Measurements from ENCODE around the gene TGM5. TPM values are rescaled to one million over a fixed set of nuclear protein-coding genes. Genes with fewer than 3 reads are reported as not detected.
"Not testable (repeated sequence)": the region's sequence is repeated elsewhere in the genome, so short reads cannot be mapped to it uniquely, and the experiment has no call there.

The TGM5 gene
- total RNA-seq, 1 donor from 2014 or later, result 0.22 TPM

DNA sequence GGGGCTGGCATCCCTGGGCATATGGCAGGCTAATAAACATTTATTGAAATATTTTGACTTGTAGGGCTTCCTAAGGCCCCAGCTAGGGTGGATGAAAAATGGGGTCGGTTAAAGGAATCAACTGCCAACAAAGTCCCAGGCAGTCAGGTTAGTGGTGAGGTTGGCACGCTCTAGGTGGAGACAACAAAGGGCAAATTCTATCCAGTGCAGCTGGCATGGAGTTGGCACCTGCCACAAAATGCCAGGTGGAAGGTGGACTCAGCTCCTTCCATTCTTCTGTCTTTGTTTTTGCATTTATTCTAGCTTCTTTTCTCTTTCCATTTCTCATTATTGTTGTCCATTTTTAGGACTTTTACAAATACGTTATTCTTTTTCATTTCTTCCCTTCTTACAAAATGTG is 32.7 kb upstream of the TGM5 start:
- Mint-ChIP-seq H3K36me3 (no peaks in the 10 kb centered on the region), H3K4me1 (ENCODE audit: unreplicated experiment) (no peaks in the 10 kb centered on the region), H3K9me3 (no peaks in the 10 kb centered on the region), H3K27me3 (peaks cover 46% of the 10 kb centered on the region), H3K27ac (no peak overlapping the region), H3K4me3 (no peak overlapping the region)
- TF ChIP-seq, protein P1, sequence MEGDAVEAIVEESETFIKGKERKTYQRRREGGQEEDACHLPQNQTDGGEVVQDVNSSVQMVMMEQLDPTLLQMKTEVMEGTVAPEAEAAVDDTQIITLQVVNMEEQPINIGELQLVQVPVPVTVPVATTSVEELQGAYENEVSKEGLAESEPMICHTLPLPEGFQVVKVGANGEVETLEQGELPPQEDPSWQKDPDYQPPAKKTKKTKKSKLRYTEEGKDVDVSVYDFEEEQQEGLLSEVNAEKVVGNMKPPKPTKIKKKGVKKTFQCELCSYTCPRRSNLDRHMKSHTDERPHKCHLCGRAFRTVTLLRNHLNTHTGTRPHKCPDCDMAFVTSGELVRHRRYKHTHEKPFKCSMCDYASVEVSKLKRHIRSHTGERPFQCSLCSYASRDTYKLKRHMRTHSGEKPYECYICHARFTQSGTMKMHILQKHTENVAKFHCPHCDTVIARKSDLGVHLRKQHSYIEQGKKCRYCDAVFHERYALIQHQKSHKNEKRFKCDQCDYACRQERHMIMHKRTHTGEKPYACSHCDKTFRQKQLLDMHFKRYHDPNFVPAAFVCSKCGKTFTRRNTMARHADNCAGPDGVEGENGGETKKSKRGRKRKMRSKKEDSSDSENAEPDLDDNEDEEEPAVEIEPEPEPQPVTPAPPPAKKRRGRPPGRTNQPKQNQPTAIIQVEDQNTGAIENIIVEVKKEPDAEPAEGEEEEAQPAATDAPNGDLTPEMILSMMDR (conservative IDR thresholded peaks at IDR 0.05), result no peak
- no peak for DNase-seq (ENCODE audit: extremely low spot score, unreplicated experiment)

DNA sequence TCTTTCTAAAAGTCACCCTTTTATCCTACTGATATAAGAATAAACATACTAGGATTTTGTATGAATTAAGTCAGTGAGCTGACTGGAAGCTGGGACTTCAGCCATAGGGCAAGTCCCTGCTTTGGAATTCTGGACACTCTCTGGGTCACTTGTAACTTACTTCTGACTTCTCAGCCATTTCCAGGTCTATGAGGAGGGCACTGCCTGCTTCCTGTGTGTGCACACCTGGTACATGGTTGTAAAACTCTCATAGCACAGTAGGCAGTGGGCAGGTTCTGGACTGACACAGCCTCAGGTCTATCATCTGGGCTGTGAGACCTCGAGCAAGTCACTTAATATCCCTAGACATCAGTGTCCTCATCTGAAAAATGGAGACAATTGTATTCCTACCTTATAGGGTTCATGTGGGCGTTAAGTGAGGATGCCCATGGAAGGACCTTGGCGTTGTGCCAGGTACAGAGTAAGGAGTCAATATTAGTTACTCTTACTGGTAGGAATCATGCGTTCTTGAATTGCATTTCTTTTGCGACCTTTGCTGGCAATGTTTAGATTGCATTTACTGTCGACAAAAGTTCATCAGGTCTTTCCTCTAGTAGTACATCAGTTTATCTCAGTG is 27.5 kb upstream of the TGM5 start:
- Mint-ChIP-seq H3K27ac (no peak overlapping the region), H3K9me3 (no peaks in the 10 kb centered on the region), H3K4me1 (ENCODE audit: unreplicated experiment) (no peaks in the 10 kb centered on the region), H3K36me3 (no peaks in the 10 kb centered on the region), H3K4me3 (no peak overlapping the region), H3K27me3 (peaks cover 64% of the 10 kb centered on the region)
- TF ChIP-seq, protein P1 (conservative IDR thresholded peaks at IDR 0.05), result no peak
- no peak for DNase-seq (ENCODE audit: extremely low spot score, unreplicated experiment)

DNA sequence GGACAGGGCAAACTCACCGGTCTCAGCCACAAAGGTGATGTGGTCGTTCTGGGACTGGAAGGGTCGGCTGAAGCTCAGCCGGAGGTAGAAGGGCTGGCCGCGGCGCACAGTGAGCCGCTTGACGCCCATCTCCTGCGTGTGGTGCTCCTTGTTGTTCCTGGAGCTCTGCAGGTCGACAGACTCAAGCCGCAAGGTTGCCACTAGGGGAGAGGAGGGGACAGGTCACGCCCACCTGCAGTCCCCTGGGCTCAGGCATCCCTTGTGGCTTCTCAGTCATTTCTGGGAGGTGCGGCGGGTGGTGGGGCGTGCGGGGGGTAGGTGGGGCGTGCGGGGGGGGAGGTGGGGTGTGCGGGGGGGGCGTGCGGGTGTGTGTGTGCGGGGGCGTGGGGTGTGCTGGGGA is 26.7 kb upstream of the TGM5 start:
- Mint-ChIP-seq H3K4me3 (no peak overlapping the region), H3K27ac (no peak overlapping the region)

DNA sequence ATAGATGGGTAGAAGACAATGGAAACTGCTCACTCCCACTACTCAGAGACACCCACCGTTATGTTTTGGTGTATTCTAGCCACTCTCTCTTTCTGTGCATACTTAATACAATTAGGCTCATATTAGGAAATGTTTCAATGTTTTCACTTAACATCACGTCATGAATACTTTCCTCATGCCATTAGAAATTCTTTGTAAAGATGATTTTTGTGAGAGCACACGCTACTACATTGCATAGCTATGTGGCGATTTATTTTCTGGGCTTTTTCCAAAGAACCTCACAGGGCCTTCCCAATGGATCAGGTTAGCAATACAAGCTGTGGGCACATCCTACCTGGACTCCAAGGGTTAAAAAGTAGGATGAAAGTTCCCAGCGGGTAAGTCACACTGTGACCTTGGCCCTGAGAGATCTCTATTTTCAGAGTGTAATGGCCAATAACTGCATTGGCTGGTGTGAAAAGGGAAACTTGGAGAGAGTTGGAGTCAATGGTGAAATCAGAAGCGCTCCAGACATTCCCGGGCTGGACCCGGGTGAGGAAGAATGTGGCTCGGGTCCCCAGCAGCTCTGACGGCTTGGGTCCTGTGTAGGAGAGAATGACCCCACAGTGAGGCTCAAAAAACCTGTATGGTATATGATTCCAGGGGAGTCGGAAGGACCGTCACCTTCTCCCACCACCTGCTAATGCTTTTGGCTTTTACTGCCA is 25.8 kb upstream of the TGM5 start:
- Mint-ChIP-seq H3K9me3 (no peaks in the 10 kb centered on the region), H3K36me3 (no peaks in the 10 kb centered on the region), H3K4me1 (ENCODE audit: unreplicated experiment) (no peaks in the 10 kb centered on the region), H3K4me3 (no peak overlapping the region), H3K27me3 (peaks cover 66% of the 10 kb centered on the region), H3K27ac (no peak overlapping the region)
- TF ChIP-seq, protein P1 (conservative IDR thresholded peaks at IDR 0.05), result no peak
- no peak for DNase-seq (ENCODE audit: extremely low spot score, unreplicated experiment)

More for the DNA sequence above, 26.7 kb upstream of the TGM5 start:
- DNase-seq (ENCODE audit: extremely low spot score, unreplicated experiment), result no peak
- Mint-ChIP-seq H3K4me1 (ENCODE audit: unreplicated experiment) (no peaks in the 10 kb centered on the region), H3K36me3 (no peaks in the 10 kb centered on the region), H3K9me3 (no peaks in the 10 kb centered on the region), H3K27me3 (peaks cover 61% of the 10 kb centered on the region)
- TF ChIP-seq, protein P1 (conservative IDR thresholded peaks at IDR 0.05), result no peak

DNA sequence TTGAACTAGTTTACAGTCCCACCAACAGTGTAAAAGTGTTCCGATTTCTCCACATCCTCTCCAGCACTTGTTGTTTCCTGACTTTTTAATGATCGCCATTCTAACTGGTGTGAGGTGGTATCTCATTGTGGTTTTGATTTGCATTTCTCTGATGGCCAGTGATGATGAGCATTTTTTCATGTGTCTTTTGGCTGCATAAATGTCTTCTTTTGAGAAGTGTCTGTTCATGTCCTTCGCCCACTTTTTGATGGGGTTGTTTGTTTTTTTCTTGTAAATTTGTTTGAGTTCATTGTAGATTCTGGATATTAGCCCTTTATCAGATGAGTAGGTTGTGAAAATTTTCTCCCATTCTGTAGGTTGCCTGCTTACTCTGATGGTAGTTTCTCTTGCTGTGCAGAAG is 22.9 kb upstream of the TGM5 start:
- not testable (repeated sequence) for H3K27ac Mint-ChIP-seq; H3K4me3 Mint-ChIP-seq; H3K4me1 Mint-ChIP-seq (ENCODE audit: unreplicated experiment); DNase-seq (ENCODE audit: extremely low spot score, unreplicated experiment); H3K9me3 Mint-ChIP-seq; H3K36me3 Mint-ChIP-seq
- peaks cover 63% of the 10 kb centered on the region for H3K27me3 Mint-ChIP-seq

DNA sequence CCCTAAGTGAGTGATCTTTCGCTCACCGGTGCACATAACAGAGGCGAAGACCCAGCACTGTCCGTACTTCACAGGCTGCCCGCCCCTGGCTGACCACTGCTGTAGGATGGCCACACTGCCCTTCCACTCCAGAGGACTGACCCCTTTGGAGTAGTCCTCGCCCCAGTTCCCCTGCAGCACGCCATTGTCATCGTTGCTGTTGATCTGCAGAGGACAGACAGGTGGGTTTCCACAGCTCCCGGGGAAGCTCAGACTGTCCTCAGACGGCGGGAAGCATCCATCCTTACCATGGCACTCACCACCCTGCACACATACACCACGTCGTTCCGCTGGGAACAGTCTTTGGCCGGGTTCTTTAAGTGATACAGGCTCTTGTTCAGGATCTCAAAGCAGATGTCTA is 20.5 kb upstream of the TGM5 start:
- no peaks in the 10 kb centered on the region for H3K9me3 Mint-ChIP-seq
- H3K4me1 Mint-ChIP-seq (ENCODE audit: unreplicated experiment), result peaks cover 6% of the 10 kb centered on the region
- H3K4me3 Mint-ChIP-seq, result no peak overlapping the region
- no peak overlapping the region for H3K27ac Mint-ChIP-seq
- H3K27me3 Mint-ChIP-seq, result peaks cover 42% of the 10 kb centered on the region
- DNase-seq (ENCODE audit: extremely low spot score, unreplicated experiment), result no peak
- no peaks in the 10 kb centered on the region for H3K36me3 Mint-ChIP-seq
- TF ChIP-seq, protein P1 (conservative IDR thresholded peaks at IDR 0.05), result no peak

Data from type B pancreatic cell (in vitro differentiated cells).